GM12891 (cell line): ENCODE data around the gene BTNL3.

Experiments used
- PAX5 ChIP-seq: IDR thresholded peaks from 2 replicates; pipeline ENCODE4 v1.6.1; 2011; ENCODE audit warnings: low read length, moderate library complexity, mild to moderate bottlenecking; ENCODE audit not compliant: insufficient read depth, severe bottlenecking
- POLR2A ChIP-seq: IDR thresholded peaks from 2 replicates; pipeline ENCODE4 v1.6.1; 2011; ENCODE audit warnings: low read depth, low read length, control low read depth
- POLR2AphosphoS5 ChIP-seq: IDR thresholded peaks from 2 replicates; pipeline ENCODE4 v1.6.1; 2011; ENCODE audit warnings: low read depth, low read length, control low read depth
- SPI1 ChIP-seq: IDR thresholded peaks from 2 replicates; pipeline ENCODE4 v1.6.1; 2011; ENCODE audit warnings: low read depth, low read length, control low read depth

- no peak for TF ChIP-seq POLR2A
- TF ChIP-seq POLR2AphosphoS5, result no peak
- TF ChIP-seq SPI1, result no peak
- no peak for TF ChIP-seq PAX5
Measured at GRCh38 chr5:180982008-180982741, 6.5 kb upstream of the BTNL3 start.
